HG03520 (cell line): ENCODE measurements around the gene MRAP.
"Not testable (repeated sequence)": the region's sequence is repeated elsewhere in the genome, so short reads cannot be mapped to it uniquely, and the experiment has no call there.

ENCODE experiments used
- ATAC-seq: cut with Tn5 transposase; IDR thresholded peaks from one replicate; pipeline ENCODE4 v1.9.1; 2021; ENCODE audit warnings: mild to moderate bottlenecking, moderate library complexity; ENCODE audit not compliant: unreplicated experiment

The MRAP gene

DNA sequence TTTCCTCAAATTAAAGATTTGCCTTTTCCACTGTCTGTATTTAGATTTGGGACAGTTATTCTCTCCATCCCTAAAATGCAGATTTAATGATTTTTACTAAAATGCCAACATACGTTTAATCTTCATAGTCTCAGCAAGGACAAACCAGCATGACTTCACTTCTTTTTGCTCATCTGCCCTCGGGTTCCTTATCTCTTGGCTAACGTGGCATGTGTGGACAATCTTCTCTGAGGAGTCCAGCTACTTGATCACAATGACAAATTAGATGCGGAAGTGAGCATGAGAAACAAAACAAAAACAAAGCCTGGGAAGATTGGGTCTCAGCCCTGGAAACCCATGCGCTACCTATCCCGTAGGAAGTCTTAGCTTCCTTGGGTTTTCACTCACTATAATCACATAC, 1.0 kb downstream of the MRAP start:
- no peak for ATAC-seq

DNA sequence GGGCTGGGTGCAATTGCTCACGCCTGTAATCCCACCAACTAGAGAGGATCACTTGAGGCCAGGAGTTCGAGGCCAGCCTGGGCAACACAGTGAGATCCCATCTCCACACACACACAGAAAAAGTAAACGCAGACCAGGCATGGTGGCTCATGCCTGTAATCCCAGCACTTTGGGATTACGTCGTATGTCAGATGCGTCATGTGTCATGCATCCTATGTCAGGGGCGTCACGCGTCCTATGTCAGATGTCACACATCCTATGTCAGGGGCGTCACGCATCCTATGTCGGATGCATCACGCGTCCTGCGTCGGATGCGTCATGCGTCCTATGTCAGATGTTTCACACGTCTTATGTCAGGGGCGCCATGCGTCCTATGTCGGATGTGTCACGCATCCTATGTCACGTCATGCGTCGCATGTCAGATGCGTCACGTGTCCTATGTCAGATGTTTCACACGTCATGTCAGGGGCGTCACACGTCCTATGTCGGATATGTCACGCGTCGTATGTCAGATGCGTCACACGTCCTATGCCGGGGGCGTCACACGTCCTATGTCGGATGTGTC, 1.5 kb downstream of the MRAP start:
- no peak for ATAC-seq

DNA sequence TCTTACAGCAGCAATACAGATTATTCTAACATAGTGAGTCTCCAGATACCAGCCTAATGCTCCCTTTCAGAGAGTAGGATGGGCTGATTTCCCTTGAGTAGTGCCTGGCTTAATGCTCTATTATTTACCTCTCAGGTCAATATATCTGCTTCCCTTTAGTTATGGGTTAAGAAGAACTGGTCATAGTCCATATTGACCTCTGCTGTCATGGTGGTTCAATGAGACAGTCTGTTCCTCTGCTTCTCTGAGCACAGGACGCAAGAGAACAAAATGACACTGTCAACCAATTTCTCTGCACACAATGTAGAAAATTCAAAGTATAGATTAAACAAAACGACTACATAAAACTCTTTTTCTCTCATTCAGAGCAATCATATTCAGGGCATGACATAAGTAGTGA, 2.9 kb downstream of the MRAP start:
- ATAC-seq = no peak

DNA sequence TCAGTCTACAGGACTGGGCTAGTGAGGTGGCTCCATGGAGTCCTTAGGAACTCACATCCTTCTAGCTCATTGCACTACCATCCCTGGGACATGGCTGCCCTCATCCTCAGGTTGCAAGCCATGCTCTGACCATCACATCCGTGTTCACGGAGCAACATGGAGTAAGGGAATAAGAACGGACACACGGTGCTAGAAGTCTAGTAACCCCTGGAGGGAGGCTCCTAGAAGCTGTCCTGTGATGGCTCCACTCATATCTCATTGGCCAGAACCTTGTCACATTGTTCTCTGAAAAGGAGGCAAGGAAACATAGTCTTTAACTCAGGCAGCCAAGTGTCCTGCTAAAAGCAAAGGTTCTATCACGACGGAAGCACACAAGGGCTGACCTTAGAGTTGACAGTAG, 3.9 kb downstream of the MRAP start:
- no peak for ATAC-seq

DNA sequence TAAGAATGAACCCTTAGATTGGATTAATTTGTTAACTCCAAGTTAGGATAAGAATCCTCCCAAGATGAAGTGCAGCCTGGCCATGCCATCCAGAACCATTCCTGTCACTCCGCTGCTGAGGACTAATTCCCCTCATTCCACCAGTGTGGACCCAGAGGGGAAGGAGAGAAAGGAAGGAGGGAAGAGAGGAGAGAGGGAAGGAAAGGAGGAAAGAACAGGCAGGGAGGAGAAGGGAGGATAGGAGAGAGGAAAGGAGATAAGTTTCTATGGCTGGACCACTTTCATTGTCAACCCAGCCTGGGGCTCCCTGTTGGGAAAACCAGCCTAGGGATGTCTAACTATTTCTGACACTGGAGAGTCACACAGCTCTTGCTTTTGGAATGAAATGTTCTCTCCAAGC, 4.7 kb downstream of the MRAP start:
- no peak for ATAC-seq

DNA sequence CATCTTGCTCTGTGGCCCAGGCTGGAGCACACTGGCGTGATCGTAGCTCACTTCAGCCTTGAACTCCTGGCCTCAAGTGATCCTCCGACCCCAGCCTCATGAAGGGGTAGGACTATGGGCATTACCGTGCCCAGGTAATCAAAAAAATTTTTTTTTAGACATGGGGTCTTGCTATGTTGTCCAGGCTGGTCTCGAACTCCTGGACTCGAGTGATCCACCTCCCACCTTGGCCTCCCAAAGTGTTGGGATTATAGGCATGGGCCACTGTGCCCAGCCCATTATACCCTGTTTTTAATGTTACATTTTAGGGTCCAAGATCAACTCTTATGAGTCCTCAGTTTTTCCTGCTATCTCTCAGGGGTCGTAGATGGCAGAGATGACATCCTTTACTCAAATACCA, 6.3 kb downstream of the MRAP start:
- ATAC-seq = no peak

DNA sequence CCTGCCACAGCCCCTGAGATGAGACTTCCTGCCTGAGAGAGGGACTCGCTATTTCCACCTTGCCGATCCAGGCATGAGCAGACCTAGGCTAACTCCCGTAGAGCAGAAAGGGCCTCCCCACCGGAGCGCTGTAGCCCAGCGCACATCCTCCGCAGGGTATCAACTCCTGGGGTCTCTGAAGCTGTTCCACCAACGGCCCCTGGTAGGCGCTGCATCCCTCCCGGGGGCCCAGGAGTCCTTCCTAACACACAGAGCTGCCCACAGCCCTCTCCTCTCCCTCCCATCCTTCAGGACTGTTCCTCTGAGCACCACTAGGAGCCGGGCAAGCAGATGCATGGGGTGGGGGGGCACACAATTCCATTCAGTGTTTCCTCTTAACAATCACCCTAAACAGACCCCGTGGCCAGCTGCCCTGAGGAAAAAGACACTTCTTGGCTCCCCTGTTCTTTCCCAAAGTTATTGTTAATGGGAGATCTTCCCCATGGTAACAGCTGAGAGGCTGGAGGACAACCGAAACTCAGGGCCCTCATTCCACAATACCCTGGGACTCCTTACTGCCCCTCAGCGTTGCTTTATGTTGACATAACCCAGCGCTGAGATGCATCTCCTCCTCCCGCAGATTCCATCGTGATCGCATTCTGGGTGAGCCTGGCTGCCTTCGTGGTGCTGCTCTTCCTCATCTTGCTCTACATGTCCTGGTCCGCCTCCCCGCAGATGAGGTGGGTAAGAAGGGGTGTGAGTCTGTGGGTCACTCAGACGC, 7.5 kb downstream of the MRAP start:
- no peak for ATAC-seq

DNA sequence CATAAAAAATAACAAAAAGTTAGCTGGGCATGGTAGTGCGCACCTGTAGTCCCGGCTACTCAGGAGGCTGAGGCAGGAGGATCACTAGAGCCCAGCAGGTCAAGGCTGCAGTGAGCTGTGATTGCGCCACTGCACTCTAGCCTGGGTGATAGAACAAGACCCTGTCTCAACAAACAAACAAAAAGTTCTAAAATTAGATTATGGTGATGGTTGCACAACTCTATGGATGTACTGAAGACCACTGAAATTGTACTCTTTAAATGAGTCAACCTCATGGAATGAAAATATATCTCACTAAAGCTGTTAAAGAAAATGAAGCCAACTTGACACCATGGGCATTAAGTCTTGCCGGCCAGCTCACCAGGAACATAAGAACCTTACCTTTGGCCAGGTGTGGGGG, 9.1 kb downstream of the MRAP start:
- ATAC-seq = no peak

DNA sequence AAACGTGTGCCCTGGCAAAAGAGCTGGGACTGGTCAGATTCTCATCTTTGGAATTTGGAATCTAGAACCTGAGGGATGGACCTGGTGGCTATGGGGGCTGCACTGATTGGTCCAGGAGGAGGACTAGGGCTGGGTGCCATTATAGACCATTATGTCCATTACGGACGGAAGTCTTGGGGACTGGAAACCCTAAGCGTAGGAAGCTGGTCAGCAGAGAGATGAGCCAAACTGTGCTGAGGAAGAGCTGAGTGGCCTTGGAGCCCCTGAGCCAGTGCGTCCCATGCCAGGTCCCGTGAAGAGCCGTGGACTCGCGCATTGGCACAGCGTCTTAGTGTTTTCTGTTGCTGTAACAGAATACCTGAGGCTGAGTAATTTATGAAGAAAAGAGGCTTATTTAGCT, 10.0 kb downstream of the MRAP start:
- no peak for ATAC-seq

DNA sequence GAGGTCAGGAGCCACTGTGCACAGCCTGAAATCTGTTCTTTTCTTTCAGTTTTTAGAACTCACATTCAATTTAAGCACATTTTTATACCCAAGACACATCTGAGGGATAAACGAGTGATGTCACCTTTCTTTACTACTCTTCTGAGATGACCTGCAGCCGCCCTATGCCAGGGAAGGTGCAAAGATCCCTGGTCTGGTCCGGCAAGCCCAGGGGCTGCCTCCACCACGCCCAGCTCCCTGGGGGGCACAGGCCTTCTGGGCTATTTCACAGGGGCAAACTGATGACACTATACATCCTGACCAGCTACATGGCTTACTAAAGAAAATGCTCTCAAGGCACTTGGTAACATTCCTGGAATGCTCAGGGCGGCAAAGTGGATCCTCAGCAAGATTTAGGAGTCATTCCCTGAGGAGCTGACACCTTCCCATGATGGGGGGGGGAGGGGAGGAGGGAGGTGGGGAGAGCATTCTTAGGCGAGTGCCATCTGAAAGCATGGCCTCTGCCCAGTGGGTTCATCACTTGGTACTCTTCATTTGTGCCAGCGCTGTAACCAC, 11.3 kb downstream of the MRAP start:
- ATAC-seq = no peak

DNA sequence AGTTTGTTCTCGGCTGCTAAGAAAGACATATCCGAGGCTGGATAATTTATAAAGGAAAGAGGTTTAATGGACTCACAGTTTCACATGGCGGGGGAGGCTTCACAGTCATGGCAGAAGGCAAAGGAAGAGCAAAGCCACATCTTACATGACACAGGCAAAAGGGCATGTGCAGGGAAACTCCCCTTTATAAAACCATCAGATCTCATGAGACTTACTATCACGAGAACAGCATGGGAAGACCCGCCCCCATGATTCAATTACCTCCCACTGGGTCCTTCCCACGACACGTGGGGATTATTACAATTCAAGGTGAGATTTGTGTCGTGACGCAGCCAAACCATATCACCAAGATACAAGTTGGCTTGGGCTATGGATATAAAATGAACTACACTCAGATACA, 12.3 kb downstream of the MRAP start:
- not testable (repeated sequence) for ATAC-seq

DNA sequence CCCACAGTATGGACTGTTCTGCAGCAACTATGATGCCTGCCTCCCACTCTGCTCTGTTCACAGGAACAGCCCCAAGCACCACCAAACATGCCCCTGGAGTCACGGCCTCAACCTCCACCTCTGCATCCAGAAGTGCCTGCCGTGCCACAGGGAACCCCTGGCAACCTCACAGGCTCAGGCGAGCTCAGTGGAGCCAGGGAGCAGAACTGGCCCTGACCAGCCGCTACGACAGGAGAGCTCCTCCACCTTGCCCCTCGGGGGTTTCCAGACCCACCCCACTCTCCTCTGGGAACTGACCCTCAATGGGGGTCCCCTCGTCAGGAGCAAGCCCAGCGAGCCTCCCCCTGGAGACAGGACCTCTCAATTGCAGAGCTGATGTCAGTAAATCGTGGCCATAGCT, 13.0 kb downstream of the MRAP start:
- ATAC-seq = no peak

DNA sequence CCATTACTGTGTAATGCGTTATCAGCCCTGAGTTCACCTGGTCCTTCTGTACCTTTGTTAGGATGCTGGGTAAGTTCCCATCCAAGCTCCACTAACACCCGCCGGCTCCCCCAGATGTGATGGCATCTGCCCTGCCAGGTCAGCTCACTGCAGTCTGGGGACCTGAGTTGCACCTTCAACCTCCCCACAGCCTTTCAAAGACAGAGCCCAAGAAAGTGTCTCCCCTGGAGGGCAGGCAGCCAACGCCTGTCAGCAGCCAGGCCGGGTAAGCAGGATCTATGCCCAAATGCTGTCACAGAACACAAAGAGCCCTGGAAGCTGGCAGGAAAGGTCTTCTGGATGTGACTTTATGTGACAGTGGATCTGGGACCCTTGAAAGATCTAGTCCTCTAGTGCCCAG, 13.7 kb downstream of the MRAP start:
- no peak for ATAC-seq

DNA sequence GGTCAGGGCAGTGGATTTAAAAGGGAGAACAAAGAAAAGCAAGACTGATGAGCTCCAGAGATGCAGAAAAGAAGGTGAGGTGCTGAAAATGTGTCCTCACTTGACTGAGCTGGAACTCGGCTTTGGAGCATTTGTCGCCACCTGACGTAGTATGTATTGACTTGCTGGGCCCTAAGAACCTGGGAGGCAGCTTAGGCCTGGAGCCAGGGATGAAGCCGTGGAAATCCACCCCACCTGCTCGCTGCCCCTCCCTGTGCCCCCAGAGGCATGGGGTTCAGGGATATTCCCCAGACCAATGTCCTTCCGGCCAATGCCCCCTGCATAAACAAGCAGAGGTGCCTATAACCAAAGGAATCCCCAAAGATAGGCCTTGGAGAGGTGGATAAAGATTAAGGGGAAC, 14.3 kb downstream of the MRAP start:
- ATAC-seq = no peak

DNA sequence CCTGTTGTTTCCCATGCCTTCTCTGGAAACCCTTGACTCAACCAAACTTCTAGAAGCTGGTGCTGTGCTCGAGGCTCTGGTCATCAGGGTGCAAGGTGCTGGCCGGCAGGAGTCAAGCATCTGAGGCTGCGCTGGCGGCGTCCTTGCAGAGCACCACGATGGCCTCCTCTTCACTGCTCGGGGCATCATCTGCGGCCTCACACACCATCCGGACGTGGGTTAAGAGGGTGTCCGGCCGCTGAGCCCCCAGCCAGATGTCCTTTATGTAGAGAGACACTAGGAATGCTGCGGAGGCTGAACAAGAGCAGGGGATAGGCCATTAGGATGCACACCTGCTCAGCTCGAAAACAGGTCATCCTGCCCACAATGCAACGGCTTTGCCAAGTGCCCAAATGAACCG, 16.2 kb downstream of the MRAP start:
- ATAC-seq = no peak

DNA sequence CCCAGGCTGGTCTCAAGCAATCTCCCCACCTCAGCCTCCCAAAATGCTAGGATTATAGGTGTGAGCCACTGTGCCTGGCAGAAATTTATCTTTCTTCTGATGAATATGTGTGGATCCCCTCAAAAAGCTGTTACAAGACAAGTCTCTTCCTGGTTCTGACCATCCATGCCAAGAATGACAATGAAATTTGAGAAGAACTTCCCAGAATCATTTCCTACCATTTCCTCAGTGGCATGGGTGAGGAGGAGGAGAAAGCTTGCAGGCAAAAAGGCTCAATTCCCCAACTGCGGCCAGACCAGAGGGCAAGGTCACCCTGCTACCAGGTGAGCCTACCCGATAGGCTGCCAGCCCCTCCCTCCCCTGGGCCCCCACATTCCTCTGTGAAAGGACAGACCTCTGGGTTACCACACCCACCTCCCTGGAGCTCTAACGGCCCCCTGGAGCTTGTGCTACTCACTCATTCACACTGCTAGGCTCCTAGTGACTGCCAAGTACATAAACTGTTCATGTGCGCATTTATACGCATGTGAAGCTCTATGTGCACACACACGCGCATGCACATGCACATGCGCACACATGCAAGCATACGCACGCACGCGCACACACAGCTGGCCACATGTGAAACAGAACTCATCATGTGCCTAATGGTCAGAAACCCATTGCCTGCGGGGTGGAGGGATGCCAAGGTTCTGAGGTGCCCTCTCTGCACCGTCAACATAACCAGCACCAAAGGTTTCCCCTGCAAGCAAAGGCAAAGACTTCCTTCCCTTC, 17.0 kb downstream of the MRAP start:
- ATAC-seq = no peak

DNA sequence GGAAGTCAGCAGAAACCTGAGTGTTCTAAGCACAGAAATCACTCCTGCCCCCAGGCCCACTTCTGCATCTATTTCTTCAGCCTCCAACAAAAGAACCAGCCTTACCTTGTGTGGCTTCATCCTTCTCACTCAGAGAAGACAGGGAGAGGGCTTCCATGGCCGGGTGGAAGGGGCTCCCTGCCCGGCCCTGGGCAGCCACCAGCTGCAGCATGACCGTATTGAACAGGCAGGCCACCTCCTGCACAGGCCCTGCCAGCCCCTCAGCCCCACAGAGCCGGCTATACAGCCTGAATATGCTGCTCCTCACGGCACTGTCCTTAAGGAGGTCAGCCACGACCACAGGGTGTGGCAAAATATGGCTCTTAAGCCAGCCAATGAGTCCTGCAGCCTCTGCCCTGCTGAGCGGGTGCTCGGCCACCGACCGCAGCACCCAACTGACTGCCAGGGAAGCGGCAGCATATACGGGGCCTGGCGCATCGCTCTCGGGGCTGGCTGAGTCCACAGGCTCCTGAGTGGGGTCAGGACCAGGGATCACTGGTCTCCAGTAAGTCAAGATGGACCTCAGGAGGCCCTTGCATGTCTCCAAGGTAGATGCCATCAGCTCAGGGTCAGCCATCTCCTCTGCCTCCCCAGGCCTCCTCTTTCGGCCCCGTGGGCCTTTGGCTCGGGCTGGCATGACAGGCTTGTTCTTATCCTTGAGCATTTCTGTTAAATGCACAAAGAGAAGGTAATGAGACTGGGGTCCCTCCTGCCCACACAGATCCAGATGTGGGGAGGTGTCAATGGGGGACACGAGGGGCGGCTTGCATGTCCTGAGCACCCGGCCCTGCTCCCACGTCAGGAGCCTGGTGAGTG, 17.9 kb downstream of the MRAP start:
- no peak for ATAC-seq

DNA sequence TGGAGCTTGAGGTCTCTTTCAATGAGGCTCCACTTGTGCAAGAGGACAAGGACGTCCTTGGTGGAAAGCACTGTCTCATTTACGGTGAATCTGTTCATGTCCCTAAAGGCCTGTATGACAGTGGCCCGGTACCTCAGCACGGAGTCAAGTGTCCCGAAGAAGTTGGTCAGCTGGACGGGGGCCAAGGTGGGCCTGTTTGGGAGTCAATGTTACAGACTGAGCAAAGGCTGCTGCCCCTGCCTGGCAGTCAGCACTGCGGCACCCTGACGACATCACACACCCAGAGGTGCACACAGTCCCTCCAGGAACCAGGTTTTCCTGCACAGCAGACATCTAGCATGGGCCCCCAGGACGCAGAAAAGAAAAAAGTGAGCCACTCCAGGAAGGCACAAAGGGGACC, 19.1 kb downstream of the MRAP start:
- ATAC-seq = no peak

DNA sequence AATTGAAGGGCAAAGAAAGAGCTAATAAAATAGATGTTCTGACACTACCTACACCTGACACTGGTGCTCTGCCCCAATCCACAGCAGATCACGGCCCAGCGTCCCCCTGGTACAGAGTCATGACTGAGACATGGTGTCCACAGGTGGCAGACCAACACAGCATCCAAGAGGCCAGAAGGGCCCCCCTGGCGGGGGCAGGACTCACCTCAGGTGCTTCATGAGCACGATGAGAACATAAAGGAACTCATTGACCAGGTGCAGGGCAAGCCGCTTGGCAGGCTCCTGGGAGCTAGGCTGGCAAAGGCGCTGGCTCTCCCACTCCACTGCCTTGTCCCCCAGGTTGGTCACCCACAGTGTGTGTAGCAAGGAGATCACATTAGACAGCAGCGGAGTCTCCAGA, 20.4 kb downstream of the MRAP start:
- no peak for ATAC-seq

DNA sequence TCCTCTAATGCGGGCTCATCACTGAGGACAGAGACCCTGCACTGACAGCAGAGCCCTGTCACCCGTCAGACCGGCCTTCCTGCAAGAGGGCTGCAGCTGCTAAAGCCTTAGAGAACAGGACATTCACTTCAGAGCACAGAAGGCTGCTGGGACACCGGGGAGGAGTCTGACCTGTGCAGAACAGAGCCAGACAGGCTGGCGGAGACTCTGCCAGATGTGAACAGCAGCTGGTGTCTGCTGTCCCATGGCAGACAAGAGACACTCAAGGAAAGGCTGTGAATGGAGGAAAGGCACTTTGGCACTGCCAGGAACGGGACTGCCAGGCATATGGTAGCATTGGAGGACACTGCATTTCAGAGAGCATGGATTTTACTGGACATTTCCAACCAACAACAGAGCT, 21.4 kb downstream of the MRAP start:
- no peak for ATAC-seq

DNA sequence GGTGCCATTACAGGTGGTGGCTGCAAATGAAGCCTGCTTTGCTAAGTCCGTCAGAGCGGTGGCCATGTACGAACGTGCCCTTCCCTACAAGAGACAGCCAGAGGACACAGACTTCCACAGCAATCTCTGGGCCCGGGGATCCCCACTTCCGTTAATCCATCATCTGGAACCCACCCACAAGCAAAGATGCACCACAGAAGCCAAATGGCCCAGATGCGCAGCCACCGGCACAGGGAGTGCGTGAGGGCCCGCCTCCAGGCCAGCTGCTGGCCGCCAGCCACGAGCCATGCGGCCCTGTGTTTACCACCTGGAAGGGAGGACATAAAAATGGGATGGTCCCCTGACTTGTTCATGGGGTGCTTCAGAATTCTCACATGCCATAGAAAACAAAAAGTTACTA, 22.1 kb downstream of the MRAP start:
- no peak for ATAC-seq
